ENCODE data around the gene STX12. TPM values are rescaled to one million over a fixed set of nuclear protein-coding genes. Genes with fewer than 3 reads are reported as not detected.
"Not testable (repeated sequence)": the region's sequence is repeated elsewhere in the genome, so short reads cannot be mapped to it uniquely, and the experiment has no call there.

STX12 gene
- total and polyA plus RNA-seq, 2 experiments from 2014 or later: 56.6 to 86.7 TPM

DNA sequence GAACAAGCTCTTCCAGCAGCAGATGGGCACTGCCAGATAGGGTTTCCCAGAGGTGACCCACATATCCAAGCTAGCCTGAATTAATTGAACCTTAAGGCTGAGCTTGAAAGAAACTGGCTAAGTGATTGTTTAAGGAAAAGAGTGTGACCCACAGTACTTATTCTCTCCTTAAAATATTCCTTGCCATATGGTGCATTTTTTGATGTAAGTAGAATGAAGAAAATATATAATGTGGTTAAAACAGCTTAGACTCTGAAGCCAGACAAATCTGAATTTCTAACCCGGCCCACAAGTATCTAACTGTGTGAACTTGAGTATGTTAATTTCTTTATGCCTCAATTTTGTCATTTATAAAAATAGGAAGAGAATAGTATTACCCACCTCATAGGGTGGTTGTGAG, 62.5 kb downstream of the STX12 start:
- peaks cover 98% of the 10 kb centered on the region for H3K79me2 ChIP-seq (ENCODE audit: insufficient read depth)
- H3K9ac ChIP-seq: no peak overlapping the region
- no peak overlapping the region for H3K27ac ChIP-seq
- H3K9me2 ChIP-seq (ENCODE audit: insufficient read depth): no peaks in the 10 kb centered on the region
- WGBS, 2 experiments (ENCODE audit: low coverage in 1 of 2, low lambda C conversion rate in 2 of 2, missing lambda C conversion rate in 2 of 2): 90 to 100% methylated on average over 1 of the region's 1 CpG
- H3K9me3 ChIP-seq (ENCODE audit: low read depth): no peaks in the 10 kb centered on the region
- peaks cover 24% of the 10 kb centered on the region for H3K4me1 ChIP-seq (ENCODE audit: insufficient read depth)
- peaks cover 26% of the 10 kb centered on the region for H3F3A ChIP-seq (ENCODE audit: insufficient read depth)
- H3K27me3 ChIP-seq (replicated peaks; ENCODE audit: insufficient read depth): no peaks in the 10 kb centered on the region
- H2AFZ ChIP-seq: no peak overlapping the region
- H3K36me3 ChIP-seq (ENCODE audit: low read depth): peaks cover 36% of the 10 kb centered on the region
- H3K4me2 ChIP-seq (ENCODE audit: unreplicated experiment): no peak overlapping the region
- in situ Hi-C loops (cut with MboI): no loop called here
- no peak overlapping the region for H3K4me3 ChIP-seq
- H4K20me1 ChIP-seq (ENCODE audit: insufficient read depth): peaks cover 4% of the 10 kb centered on the region; the same call in 1 of the 2 replicates
- TF ChIP-seq EZH2 (IDR thresholded peaks at IDR 0.05; ENCODE audit: insufficient read depth, poor library complexity, severe bottlenecking) (no peak), EZH2phosphoT487 (IDR thresholded peaks at IDR 0.05; ENCODE audit: insufficient read depth, low read depth) (no peak)
- DNase-seq: no peak

DNA sequence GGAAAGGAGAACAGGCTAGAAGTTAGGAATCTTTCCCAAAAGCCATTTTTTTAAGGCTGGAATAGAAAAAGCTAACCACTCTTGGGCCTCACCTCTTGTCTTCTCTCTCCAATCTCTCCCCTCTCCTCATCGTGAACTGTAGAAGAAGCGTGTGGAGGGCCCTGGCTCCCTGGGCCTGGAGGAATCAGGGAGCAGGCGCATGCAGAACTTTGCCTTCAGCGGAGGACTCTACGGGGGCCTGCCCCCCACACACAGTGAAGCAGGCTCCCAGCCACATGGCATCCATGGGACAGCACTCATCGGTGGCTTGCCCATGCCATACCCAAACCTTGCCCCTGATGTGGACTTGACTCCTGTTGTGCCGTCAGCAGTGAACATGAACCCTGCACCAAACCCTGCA, 76.9 kb downstream of the STX12 start:
- no peak overlapping the region for H2AFZ ChIP-seq
- H3K27ac ChIP-seq: no peak overlapping the region
- DNase-seq: no peak
- 0 out of 2 replicates have a peak, but pooled peaks cover 12% of the 10 kb centered on the region for H3F3A ChIP-seq (ENCODE audit: insufficient read depth)
- no peak overlapping the region for H3K4me3 ChIP-seq
- no peaks in the 10 kb centered on the region for H3K27me3 ChIP-seq (replicated peaks; ENCODE audit: insufficient read depth)
- no peak overlapping the region for H3K4me2 ChIP-seq (ENCODE audit: unreplicated experiment)
- H3K9me3 ChIP-seq (ENCODE audit: low read depth): no peaks in the 10 kb centered on the region
- H4K20me1 ChIP-seq (ENCODE audit: insufficient read depth): no peaks in the 10 kb centered on the region
- peaks cover 25% of the 10 kb centered on the region; the same call in 1 of the 2 replicates for H3K36me3 ChIP-seq (ENCODE audit: low read depth)
- no peak overlapping the region for H3K9ac ChIP-seq
- no peaks in the 10 kb centered on the region for H3K4me1 ChIP-seq (ENCODE audit: insufficient read depth)
- TF ChIP-seq EZH2phosphoT487 (IDR thresholded peaks at IDR 0.05; ENCODE audit: insufficient read depth, low read depth): no peak
- no peak for TF ChIP-seq EZH2 (IDR thresholded peaks at IDR 0.05; ENCODE audit: insufficient read depth, poor library complexity, severe bottlenecking)
- H3K9me2 ChIP-seq (ENCODE audit: insufficient read depth): no peaks in the 10 kb centered on the region
- 97 to 100% methylated on average over 7 of the region's 7 CpGs for WGBS, 2 experiments (ENCODE audit: low coverage in 1 of 2, low lambda C conversion rate in 2 of 2, missing lambda C conversion rate in 2 of 2)
- in situ Hi-C loops (cut with MboI): no loop called here
- H3K79me2 ChIP-seq (ENCODE audit: insufficient read depth): no peaks in the 10 kb centered on the region

DNA sequence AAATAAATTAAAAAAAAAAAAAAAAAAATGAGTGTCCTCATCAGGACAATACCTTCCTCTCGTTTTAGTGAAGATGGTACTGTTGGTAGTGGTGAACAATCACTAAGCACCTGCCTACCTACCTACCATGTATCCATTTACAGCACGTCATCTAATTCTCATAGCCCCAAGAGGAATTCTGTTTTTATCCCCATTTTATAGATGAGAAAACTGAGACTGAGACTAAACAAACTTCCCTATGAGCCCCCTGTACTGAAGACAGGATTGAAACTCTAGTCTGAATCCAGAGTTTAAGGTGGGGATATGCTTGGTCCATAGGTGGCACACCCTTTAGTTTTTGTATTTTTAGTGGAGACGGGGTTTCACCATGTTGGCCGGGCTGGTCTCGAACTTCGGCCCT, 82.1 kb downstream of the STX12 start:
- Histone ChIP-seq H3K36me3 (ENCODE audit: low read depth) (no peaks in the 10 kb centered on the region), H3K4me3 (no peak overlapping the region), H3K9me3 (ENCODE audit: low read depth) (no peaks in the 10 kb centered on the region), H3K9ac (no peak overlapping the region), H4K20me1 (ENCODE audit: insufficient read depth) (no peaks in the 10 kb centered on the region), H3K79me2 (ENCODE audit: insufficient read depth) (no peaks in the 10 kb centered on the region), H3K27ac (no peak overlapping the region), H2AFZ (no peak overlapping the region), H3K27me3 (replicated peaks; ENCODE audit: insufficient read depth) (no peaks in the 10 kb centered on the region), H3K4me2 (ENCODE audit: unreplicated experiment) (no peak overlapping the region), H3K9me2 (ENCODE audit: insufficient read depth) (no peaks in the 10 kb centered on the region), H3F3A (ENCODE audit: insufficient read depth) (0 out of 2 replicates have a peak, but pooled peaks cover 12% of the 10 kb centered on the region), H3K4me1 (ENCODE audit: insufficient read depth) (no peaks in the 10 kb centered on the region)
- no peak for TF ChIP-seq EZH2phosphoT487 (IDR thresholded peaks at IDR 0.05; ENCODE audit: insufficient read depth, low read depth)
- no peak for TF ChIP-seq EZH2 (IDR thresholded peaks at IDR 0.05; ENCODE audit: insufficient read depth, poor library complexity, severe bottlenecking)
- WGBS, 2 experiments (ENCODE audit: low coverage in 1 of 2, low lambda C conversion rate in 2 of 2, missing lambda C conversion rate in 2 of 2): 80 to 85% methylated on average over 6 of the region's 6 CpGs
- DNase-seq: no peak
- in situ Hi-C loops (cut with MboI): no loop called here

DNA sequence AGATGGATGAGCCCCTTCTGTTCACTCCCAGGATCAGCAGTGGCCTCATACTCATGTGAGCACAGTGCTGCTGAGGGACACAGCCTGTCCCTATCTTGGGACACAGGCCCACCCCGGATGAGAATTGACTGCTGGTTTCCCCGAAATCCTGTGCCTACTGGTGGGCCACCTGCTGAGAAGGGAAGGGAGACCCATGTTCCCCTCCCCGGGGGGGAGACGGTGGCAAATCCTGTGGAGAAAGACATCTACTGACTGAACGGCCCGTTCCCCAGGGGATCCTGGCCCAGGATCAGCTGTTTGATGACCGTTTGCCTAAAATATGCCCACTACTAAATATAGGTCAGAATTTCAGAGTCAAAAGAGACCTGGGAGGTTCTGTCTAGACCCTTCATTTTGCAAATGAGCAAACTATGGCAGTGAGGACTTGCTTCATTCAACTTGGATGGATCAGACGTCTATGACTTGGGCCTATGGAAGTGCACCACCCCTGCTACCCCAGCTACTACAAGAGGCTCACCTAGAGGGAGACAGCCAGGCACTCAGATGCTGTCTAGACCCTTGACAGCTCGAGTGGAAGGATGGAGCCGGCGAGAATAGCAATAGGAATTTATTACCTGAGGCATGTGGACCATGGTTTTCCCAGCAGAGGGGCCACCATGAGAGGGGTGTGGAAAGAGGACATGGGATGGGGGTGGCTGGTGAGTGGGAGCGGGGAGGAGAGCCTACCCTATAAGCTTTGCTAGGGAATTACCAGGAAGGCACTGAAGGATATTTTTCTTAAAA, 83.7 kb downstream of the STX12 start:
- 75 to 76% methylated on average over 12 of the region's 12 CpGs for WGBS, 2 experiments (ENCODE audit: low coverage in 1 of 2, low lambda C conversion rate in 2 of 2, missing lambda C conversion rate in 2 of 2)
- H4K20me1 ChIP-seq (ENCODE audit: insufficient read depth): no peaks in the 10 kb centered on the region
- H3K4me1 ChIP-seq (ENCODE audit: insufficient read depth): no peaks in the 10 kb centered on the region
- H3K9ac ChIP-seq: no peak overlapping the region
- DNase-seq: no peak
- no peak overlapping the region for H2AFZ ChIP-seq
- no peaks in the 10 kb centered on the region for H3K9me3 ChIP-seq (ENCODE audit: low read depth)
- no peak overlapping the region for H3K27ac ChIP-seq
- no peak overlapping the region for H3K4me3 ChIP-seq
- H3K79me2 ChIP-seq (ENCODE audit: insufficient read depth): no peaks in the 10 kb centered on the region
- H3F3A ChIP-seq (ENCODE audit: insufficient read depth): no peaks in the 10 kb centered on the region
- no peak for TF ChIP-seq EZH2 (IDR thresholded peaks at IDR 0.05; ENCODE audit: insufficient read depth, poor library complexity, severe bottlenecking)
- TF ChIP-seq EZH2phosphoT487 (IDR thresholded peaks at IDR 0.05; ENCODE audit: insufficient read depth, low read depth): no peak
- in situ Hi-C loops (cut with MboI): no loop called here
- H3K4me2 ChIP-seq (ENCODE audit: unreplicated experiment): no peak overlapping the region
- no peaks in the 10 kb centered on the region for H3K9me2 ChIP-seq (ENCODE audit: insufficient read depth)
- no peaks in the 10 kb centered on the region for H3K36me3 ChIP-seq (ENCODE audit: low read depth)
- H3K27me3 ChIP-seq (replicated peaks; ENCODE audit: insufficient read depth): no peaks in the 10 kb centered on the region

DNA sequence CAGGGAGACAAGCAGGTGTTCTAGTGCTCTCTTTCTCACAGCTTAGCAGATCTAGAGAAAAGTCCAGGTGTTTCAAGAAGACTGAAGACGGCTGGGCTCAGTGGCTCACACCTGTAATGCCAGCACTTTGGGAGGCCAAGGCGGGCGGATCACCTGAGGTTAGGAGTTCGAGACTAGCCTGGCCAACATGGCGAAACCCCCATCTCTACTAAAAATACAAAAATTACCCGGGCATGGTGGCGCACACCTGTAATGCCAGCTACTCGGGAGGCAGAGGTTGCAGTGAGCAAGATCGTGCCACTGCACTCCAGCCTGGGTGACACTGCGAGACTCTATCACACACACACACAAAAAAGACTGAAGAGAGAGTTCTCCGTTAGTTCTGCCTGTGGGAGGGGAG, 84.5 kb downstream of the STX12 start:
- 77 to 78% methylated on average over 11 of the region's 11 CpGs for WGBS, 2 experiments (ENCODE audit: low coverage in 1 of 2, low lambda C conversion rate in 2 of 2, missing lambda C conversion rate in 2 of 2)
- H3K36me3 ChIP-seq (ENCODE audit: low read depth); H3K27ac ChIP-seq; H4K20me1 ChIP-seq (ENCODE audit: insufficient read depth); DNase-seq; H3K79me2 ChIP-seq (ENCODE audit: insufficient read depth); H3K9me2 ChIP-seq (ENCODE audit: insufficient read depth); H3K9me3 ChIP-seq (ENCODE audit: low read depth); H3K4me2 ChIP-seq (ENCODE audit: unreplicated experiment); in situ Hi-C loops (cut with MboI); H3F3A ChIP-seq (ENCODE audit: insufficient read depth); H3K9ac ChIP-seq; H2AFZ ChIP-seq; H3K4me3 ChIP-seq; H3K4me1 ChIP-seq (ENCODE audit: insufficient read depth); H3K27me3 ChIP-seq (replicated peaks; ENCODE audit: insufficient read depth): not testable (repeated sequence)
